NT2/D1 (cell line): ENCODE results near the gene EXOC2.

Experiments used
- YY1 ChIP-seq: IDR thresholded peaks from 2 replicates; pipeline ENCODE4 v1.6.1; 2011; ENCODE audit not compliant: insufficient read length, insufficient read depth
- ZNF274 ChIP-seq: IDR thresholded peaks from 2 replicates; pipeline ENCODE4 v1.6.1; 2011; ENCODE audit warnings: mild to moderate bottlenecking, low read depth, low read length

DNA sequence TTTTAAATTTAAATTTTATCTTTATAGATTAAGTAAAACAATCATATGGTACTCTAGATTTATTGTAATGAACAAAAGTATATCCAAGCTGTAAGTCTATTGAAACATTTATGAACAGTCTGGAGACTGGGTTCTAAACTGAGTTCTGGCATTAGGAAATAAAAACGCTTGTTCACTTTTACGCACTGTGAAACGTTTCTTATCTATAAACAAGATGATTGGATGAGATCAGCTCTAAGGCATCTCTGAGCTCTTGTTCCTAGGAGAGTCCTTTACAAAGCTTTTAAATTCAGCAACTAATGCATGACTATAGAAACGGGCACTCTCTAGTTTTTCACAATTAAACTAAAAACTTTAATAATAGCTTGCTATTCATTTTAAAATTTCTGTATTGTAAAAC is 42.8 kb downstream of the EXOC2 start:
- TF ChIP-seq YY1: no peak
- no peak for TF ChIP-seq ZNF274
